AG04449 (cell line): ENCODE measurements around the gene DIAPH1.

Experiments
- CTCF ChIA-PET: fragments of 350-600 bp; formaldehyde crosslinking; extraction: SDS; loops from one replicate; lab custom pipeline; 2021; ENCODE audit warnings: antibody characterized with exemption; lab: Yijun Ruan, JAX
- POLR2A ChIA-PET: fragments of 400-600, 350-600 bp; formaldehyde crosslinking; extraction: SDS; loops from one replicate; lab custom pipeline; 2020; ENCODE audit warnings: antibody characterized with exemption, inconsistent platforms; lab: Yijun Ruan, JAX
- DNase-seq: peaks from one replicate; pipeline ENCODE4 v3.0.0-alpha.2; 2010; ENCODE audit warnings: low read depth, low spot score
- H3K4me3 ChIP-seq: 2 replicates; pipeline ENCODE4 v1.5.1; 2011; ENCODE audit warnings: low read depth, mild to moderate bottlenecking, control low read depth, low read length
- TF ChIP-seq, protein P1 (sequence below): IDR thresholded peaks from one replicate; pipeline ENCODE4 v1.5.1; 2011; ENCODE audit warnings: mild to moderate bottlenecking, moderate library complexity, low read length, control low read depth, inconsistent platforms; ENCODE audit not compliant: insufficient read depth; ENCODE audit errors: missing control alignments

The DIAPH1 gene

DNA sequence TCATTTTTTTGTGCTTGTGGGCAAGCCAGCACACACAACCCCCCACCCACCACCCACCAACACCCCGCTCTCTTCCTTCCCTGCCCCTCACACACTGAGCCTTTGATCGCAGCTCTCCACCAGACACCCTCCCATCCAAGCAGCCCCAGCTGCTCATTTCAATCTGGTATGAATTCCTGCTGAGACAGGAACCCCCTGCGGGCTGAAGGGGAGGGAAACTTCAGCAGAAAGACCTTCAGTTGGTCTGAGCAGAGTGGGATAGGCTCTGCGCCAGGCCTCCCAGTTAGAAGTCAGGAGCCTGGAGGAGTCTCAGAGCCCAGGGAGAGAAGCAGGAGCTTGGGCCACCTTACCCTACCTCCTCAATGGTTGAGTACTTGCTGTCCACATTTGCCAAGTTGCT, 122.8 kb downstream of the DIAPH1 start:
- no peak overlapping the region for H3K4me3 ChIP-seq
- no peak for DNase-seq
- TF ChIP-seq, protein P1, sequence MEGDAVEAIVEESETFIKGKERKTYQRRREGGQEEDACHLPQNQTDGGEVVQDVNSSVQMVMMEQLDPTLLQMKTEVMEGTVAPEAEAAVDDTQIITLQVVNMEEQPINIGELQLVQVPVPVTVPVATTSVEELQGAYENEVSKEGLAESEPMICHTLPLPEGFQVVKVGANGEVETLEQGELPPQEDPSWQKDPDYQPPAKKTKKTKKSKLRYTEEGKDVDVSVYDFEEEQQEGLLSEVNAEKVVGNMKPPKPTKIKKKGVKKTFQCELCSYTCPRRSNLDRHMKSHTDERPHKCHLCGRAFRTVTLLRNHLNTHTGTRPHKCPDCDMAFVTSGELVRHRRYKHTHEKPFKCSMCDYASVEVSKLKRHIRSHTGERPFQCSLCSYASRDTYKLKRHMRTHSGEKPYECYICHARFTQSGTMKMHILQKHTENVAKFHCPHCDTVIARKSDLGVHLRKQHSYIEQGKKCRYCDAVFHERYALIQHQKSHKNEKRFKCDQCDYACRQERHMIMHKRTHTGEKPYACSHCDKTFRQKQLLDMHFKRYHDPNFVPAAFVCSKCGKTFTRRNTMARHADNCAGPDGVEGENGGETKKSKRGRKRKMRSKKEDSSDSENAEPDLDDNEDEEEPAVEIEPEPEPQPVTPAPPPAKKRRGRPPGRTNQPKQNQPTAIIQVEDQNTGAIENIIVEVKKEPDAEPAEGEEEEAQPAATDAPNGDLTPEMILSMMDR: no peak
- POLR2A ChIA-PET: interaction anchor here (0.6 to 2.0 kb wide), 5 partner anchors 10 to 153 kb away, joined by 3 to 17 read pairs (median 3); no protein-coding TSS in a partner anchor
- CTCF ChIA-PET: interaction anchor here (1.0 to 37.5 kb wide), 8 partner anchors 10 to 96 kb away, joined by 3 to 856 read pairs (median 5); no protein-coding TSS in a partner anchor

DNA sequence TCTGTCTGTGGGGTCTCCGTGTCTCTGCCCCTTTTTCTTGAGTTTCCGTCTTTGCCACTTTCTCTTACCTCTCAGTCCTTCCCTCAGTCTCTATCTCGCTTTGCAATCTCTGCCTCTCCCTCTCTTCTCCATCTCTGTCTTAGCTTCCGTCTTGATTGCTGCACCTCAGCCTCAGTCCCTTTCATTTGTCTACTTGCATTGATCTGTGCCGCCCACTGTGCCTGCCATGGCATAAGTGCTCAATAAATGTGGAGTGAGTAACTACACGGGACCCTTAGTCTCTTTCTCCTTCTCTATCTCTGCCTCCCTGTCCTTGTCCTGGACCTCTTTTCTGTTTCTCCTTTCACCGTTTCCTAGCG, 123.4 kb downstream of the DIAPH1 start:
- DNase-seq: no peak
- CTCF ChIA-PET: interaction anchor here (1.0 to 37.5 kb wide), 7 partner anchors 9 to 68 kb away, joined by 3 to 856 read pairs (median 6); no protein-coding TSS in a partner anchor
- POLR2A ChIA-PET: interaction anchor here (0.6 to 2.0 kb wide), 4 partner anchors 10 to 71 kb away, joined by 3 to 17 read pairs (median 3); no protein-coding TSS in a partner anchor
- H3K4me3 ChIP-seq: no peak overlapping the region
- TF ChIP-seq, protein P1: no peak

DNA sequence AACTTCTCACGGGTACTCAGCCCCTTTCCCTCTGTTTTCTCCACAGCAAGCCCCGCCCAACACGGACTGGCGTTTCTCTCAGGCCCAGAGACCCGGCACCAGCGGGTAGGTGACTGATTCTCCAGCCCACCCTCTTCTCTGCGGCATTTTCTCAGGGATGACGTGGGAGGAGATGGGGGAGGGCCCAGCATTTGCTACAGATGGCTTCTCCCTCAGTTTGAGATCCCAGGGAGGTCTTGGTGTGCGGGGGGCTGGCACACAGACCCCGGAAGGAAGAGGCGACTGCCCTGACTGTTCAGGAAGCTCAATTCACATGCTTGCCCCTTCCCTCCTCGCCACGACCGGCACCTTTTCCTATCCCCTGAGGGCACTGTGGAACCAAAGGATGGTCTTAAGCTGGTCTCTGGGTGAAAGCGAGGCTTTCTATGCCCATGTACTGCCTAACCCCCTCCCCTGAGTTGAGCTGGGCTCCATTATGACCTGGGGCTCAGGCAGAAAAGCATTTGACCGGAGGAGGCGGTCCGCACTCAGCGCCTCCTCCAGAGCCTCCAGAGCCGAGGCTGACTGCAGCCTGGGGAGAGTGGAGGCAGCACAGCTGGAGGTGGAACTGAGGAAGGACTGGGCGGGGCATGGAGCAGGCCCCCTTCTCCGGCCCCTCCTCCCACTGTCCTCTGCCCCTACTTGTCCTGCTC, 123.9 kb downstream of the DIAPH1 start:
- TF ChIP-seq, protein P1: no peak
- peak overlapping the region; percentile 6 for H3K4me3 ChIP-seq
- CTCF ChIA-PET: interaction anchor here (1.0 to 37.5 kb wide), 7 partner anchors 9 to 69 kb away, joined by 3 to 856 read pairs (median 8); no protein-coding TSS in a partner anchor
- POLR2A ChIA-PET: interaction anchor here (1.0 to 2.0 kb wide), 3 partner anchors 9 to 27 kb away, joined by 3 to 17 read pairs (median 3); no protein-coding TSS in a partner anchor
- no peak for DNase-seq

DNA sequence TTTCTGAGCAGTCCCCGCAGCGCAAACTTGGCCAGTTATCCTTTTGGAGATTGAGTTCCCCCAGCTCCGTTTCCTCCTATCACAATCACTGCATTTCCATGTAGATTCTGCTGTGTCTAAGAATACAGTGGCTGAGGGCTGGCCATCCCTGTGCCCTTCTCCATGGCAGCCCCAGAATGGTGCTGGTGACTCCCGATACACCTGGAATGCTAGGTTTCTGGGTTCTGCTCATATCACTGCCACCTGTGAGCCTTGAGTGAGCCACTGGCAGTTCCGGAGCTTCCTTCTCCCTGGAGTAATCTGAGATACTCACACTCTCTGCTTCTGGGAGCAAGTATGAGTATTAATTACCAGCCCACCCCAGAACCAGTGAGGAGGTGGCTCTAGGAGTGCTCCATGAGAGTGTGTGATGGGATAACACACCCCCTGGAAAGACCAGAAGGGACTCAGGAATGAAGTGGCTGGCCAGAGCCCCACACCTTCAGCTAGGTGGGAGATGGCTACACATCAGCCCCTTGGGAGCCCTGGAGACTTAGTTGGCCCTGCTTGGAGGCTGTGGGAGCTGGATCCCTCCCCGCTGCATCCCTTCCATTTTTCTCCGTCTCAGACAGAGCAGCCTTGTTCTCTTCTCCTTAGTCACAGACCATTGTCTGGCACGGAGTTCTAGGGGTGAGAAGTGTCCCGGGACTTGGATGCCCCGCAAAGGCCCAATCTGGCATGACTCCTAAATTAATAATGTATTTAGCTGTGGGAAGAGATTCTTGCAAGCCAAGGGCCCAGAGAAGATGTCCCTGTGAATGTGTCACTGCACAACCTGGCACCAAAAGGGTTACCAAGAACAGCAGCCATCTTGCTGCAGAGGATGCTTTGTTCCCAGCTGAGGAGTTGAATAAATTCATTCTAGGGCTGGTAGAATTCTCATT, 125.0 kb downstream of the DIAPH1 start:
- ChIA-PET CTCF (interaction anchor here (0.7 to 37.5 kb wide), 11 partner anchors 11 to 124 kb away, joined by 3 to 856 read pairs (median 5); partner anchors contain the start of genes PCDHGA11, PCDHGB3 and PCDHGB7), POLR2A (interaction anchor here (0.9 to 1.3 kb wide), 3 partner anchors 15 to 19 kb away, joined by 3 to 6 read pairs (median 6); no protein-coding TSS in a partner anchor)
- H3K4me3 ChIP-seq: no peak overlapping the region
- TF ChIP-seq, protein P1: no peak
- DNase-seq: no peak

DNA sequence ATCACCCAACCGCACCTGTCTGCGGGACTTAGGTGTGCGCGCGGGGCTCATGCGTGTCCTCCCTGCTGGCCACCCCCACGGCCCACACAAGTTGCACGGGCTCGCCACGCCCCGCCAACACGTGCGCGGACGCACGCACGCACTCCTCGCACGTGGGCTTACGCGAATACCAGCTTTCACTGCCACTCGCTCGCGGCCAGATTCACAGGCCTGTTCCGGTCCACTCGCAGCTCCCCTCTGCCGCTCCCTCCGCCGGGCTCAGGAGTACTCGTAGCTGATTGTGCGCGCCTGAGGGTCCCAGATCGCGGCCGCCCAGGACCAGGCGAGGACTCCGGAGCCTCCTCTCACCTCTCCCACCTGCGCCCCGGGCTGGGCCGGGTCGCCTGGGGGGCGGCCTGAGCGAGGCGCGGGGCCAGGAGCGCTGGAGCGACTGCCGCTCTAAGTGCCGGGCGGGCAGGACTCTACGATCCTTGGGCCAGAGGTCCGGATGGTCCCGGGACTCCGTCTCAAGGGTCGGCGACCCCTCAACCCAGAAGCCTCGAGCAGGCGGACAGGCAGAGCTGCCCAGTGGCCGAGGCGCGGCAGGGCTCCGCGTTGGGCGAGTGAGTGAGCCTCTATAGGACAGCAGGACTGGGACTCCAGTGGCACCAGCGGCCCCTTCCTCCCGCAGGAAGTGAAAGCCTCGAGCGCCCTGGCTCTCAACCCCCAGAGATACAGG, 126.5 kb downstream of the DIAPH1 start:
- POLR2A ChIA-PET: interaction anchor here (0.9 kb wide), 1 partner anchor 16 kb away, joined by 3 read pairs; no protein-coding TSS in a partner anchor
- TF ChIP-seq, protein P1: no peak
- CTCF ChIA-PET: interaction anchor here (1.1 to 37.5 kb wide), 7 partner anchors 25 to 123 kb away, joined by 3 to 856 read pairs (median 6); partner anchors contain the start of genes PCDHGA12 and PCDHGB3
- no peak for DNase-seq
- no peak overlapping the region for H3K4me3 ChIP-seq
